PC-9 (cell line): ENCODE measurements around the gene BUB1. TPM values are rescaled to one million over a fixed set of nuclear protein-coding genes. Genes with fewer than 3 reads are reported as not detected.
"Not testable (repeated sequence)": the region's sequence is repeated elsewhere in the genome, so short reads cannot be mapped to it uniquely, and the experiment has no call there.

Experiments used
- BruUV-seq: library from RNA; stranded (reverse); fragments of 400-500 nt; replicated peaks from 2 replicates; lab custom pipeline; 2021; lab: Mats Ljungman, UMichigan
- CTCF ChIA-PET: fragments of 300-600 bp; sonication (Branson Sonifier 250); formaldehyde crosslinking; loops from one replicate; lab custom pipeline; 2022; ENCODE audit warnings: antibody characterized with exemption; lab: Charles Lee
- POLR2A ChIA-PET: fragments of 300-600 bp; sonication (Branson Sonifier 250); formaldehyde crosslinking; loops from one replicate; lab custom pipeline; 2022; ENCODE audit warnings: antibody characterized with exemption; ENCODE audit not compliant: unreplicated experiment; lab: Charles Lee
- DNase-seq, 2 experiments: peaks; one replicate each; pipeline versions ENCODE4 v3.0.0 to v3.0.0-alpha.2; 2015 to 2022; ENCODE audit warnings: mixed read lengths in 1 of 2
- H2AFZ ChIP-seq: fragments of 200-600 bp; sonication (generic); 2 replicates; pipeline ENCODE4 v1.8.1; 2017; ENCODE audit warnings: antibody characterized with exemption
- H3F3A ChIP-seq: fragments of 200-600 bp; sonication (generic); 2 replicates; pipeline ENCODE4 v1.8.1; 2017; ENCODE audit warnings: antibody characterized with exemption, mild to moderate bottlenecking, low read depth; ENCODE audit not compliant: insufficient read depth
- H3K27ac ChIP-seq: fragments of 200-600 bp; sonication (generic); 2 replicates; pipeline ENCODE4 v1.6.1; 2016; ENCODE audit warnings: mixed run types
- H3K27me3 ChIP-seq: fragments of 200-600 bp; sonication (generic); 2 replicates; pipeline ENCODE4 v1.6.1; 2016; ENCODE audit warnings: low read depth, mixed run types; ENCODE audit not compliant: insufficient read depth
- H3K36me3 ChIP-seq: fragments of 200-600 bp; sonication (generic); 2 replicates; pipeline ENCODE4 v1.6.1; 2016; ENCODE audit warnings: low read depth, mixed run types
- H3K4me1 ChIP-seq: fragments of 200-600 bp; sonication (generic); replicated peaks from 2 replicates; pipeline ENCODE4 v1.6.1; 2016; ENCODE audit warnings: mixed run types; ENCODE audit not compliant: insufficient read depth
- H3K4me2 ChIP-seq: fragments of 200-600 bp; sonication (generic); 2 replicates; pipeline ENCODE4 v1.6.1; 2017; ENCODE audit warnings: mixed run types
- H3K4me3 ChIP-seq: fragments of 200-600 bp; sonication (generic); 2 replicates; pipeline ENCODE4 v1.6.1; 2016; ENCODE audit warnings: mixed run types
- H3K79me2 ChIP-seq: fragments of 200-600 bp; sonication (generic); 2 replicates; pipeline ENCODE4 v1.6.1; 2017; ENCODE audit warnings: low read depth, mixed run types
- H3K9me2 ChIP-seq: fragments of 200-600 bp; sonication (generic); 2 replicates; pipeline ENCODE4 v1.8.1; 2017; ENCODE audit warnings: mild to moderate bottlenecking; ENCODE audit not compliant: insufficient read depth
- H3K9me3 ChIP-seq: fragments of 200-600 bp; sonication (generic); 2 replicates; pipeline ENCODE4 v1.8.1; 2016; ENCODE audit warnings: low read depth; ENCODE audit not compliant: insufficient read depth
- H4K20me1 ChIP-seq: fragments of 200-600 bp; sonication (generic); 2 replicates; pipeline ENCODE4 v1.8.1; 2017; ENCODE audit not compliant: insufficient read depth
- CTCF ChIP-seq: fragments of 200-600 bp; sonication (generic); conservative IDR thresholded peaks from 2 replicates; pipeline ENCODE4 v1.6.1; 2017; ENCODE audit warnings: mixed run types, antibody characterized with exemption, mild to moderate bottlenecking, moderate library complexity
- EZH2 ChIP-seq: fragments of 200-600 bp; sonication (generic); IDR thresholded peaks from 2 replicates; pipeline ENCODE4 v1.8.0; 2017; ENCODE audit warnings: antibody characterized with exemption, low read depth
- intact Hi-C: fragments of 100-400 bp; cut with micrococcal nuclease; formaldehyde crosslinking; loops from one replicate; pipeline ENCODE4 v1.10.0; 2022; ENCODE audit not compliant: unreplicated experiment
- total RNA-seq: library from RNA; stranded (reverse); gene quantifications from 2 replicates; pipeline ENCODE4 v1.2.3, GENCODE V29; 2021

BUB1 gene
- total RNA-seq, 1 experiment from 2014 or later: 74.6 TPM

- H3K9me3 ChIP-seq: no peaks in the 10 kb centered on the region
- H3K79me2 ChIP-seq: no peaks in the 10 kb centered on the region
- no peaks in the 10 kb centered on the region for H3K27me3 ChIP-seq
- H3K36me3 ChIP-seq: no peaks in the 10 kb centered on the region
- H3K4me3 ChIP-seq: no peak overlapping the region
- intact Hi-C loops: no loop called here
- CTCF ChIA-PET: no interaction called here
- H3F3A ChIP-seq: no peaks in the 10 kb centered on the region
- H4K20me1 ChIP-seq: no peaks in the 10 kb centered on the region
- peaks cover 9% of the 10 kb centered on the region; the same call in 1 of the 2 replicates for H3K9me2 ChIP-seq
- no peak overlapping the region for H2AFZ ChIP-seq
- H3K27ac ChIP-seq: no peak overlapping the region
- no peak overlapping the region for H3K4me2 ChIP-seq
- no TSS peak for BruUV-seq
- DNase-seq: no peak
- TF ChIP-seq EZH2: no peak
- TF ChIP-seq CTCF: no peak
- no peaks in the 10 kb centered on the region for H3K4me1 ChIP-seq
- POLR2A ChIA-PET: no interaction called here
Observed at GRCh38 chr2:110702514-110703380, 24.9 kb upstream of the BUB1 start.

DNA sequence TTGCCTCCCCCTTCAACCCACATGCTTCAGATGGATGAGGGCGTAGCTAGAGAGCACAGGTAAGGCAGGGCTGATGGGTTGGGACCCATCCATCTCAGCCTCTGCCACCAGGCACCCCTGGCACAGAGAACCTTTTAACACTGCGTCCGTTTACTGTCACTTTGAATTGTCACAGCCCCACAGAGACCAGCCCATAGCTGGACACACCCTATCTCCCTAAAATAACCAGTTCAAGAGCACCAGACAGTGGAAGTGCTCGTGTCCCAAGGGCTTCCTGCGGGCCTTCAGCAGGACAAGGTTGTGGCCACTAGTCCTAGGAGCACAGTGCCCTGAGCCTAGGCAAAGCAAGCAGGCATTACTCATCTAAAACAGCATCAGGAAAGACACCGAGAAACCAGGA, 20.4 kb upstream of the BUB1 start:
- H3K4me3 ChIP-seq, H4K20me1 ChIP-seq, H3K4me1 ChIP-seq, intact Hi-C loops, H3K27ac ChIP-seq, H3F3A ChIP-seq, POLR2A ChIA-PET, H3K27me3 ChIP-seq, H3K4me2 ChIP-seq, CTCF ChIA-PET, H3K9me2 ChIP-seq, H3K9me3 ChIP-seq, H3K79me2 ChIP-seq, H2AFZ ChIP-seq, H3K36me3 ChIP-seq, BruUV-seq, DNase-seq: not testable (repeated sequence)

DNA sequence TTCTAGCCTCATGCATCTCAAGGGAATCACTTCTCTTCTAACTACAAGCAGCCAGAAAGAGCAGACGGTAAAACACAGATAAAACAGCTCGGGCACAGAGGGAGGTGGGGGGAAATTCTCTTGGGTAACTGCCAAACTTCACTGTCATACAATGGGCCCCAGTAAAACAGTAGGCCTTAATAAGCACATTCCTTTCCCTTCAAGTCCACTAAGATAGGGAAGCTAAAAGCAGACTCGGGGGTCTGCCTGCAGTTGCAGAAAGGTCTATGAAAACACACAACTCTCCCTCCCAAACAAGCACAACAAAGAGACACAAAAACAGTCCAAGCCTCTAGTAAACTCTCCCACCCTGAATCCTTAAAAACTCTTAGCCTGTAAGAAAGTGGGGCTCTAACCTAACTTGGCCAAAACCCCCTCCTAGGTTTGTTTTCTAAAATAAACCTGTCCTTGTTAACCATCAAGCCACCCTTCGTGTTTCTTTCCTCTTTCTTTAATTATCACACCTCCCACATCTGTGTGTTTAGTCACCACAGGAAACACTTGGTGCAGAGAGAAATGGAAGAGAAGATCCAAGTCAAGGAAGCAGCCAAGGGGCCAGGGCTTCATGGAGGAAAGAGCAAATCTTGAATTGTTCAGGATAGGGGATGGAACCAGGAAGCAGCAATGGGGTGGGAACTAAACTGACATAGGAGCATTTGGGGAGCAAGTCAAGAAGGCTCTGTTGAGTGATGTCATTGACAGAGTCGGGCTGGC, 17.5 kb upstream of the BUB1 start:
- H3K9me2 ChIP-seq, H3K4me2 ChIP-seq, H2AFZ ChIP-seq, H3K9me3 ChIP-seq, H4K20me1 ChIP-seq, H3K27ac ChIP-seq, H3K4me1 ChIP-seq, BruUV-seq, H3F3A ChIP-seq, intact Hi-C loops, DNase-seq, H3K27me3 ChIP-seq, CTCF ChIA-PET, POLR2A ChIA-PET, H3K79me2 ChIP-seq, H3K36me3 ChIP-seq, H3K4me3 ChIP-seq: not testable (repeated sequence)

- Histone ChIP-seq H4K20me1 (no peaks in the 10 kb centered on the region), H3F3A (no peaks in the 10 kb centered on the region), H3K27ac (no peak overlapping the region), H2AFZ (no peak overlapping the region), H3K27me3 (no peaks in the 10 kb centered on the region), H3K9me3 (peaks cover 3% of the 10 kb centered on the region; the same call in 1 of the 2 replicates), H3K79me2 (no peaks in the 10 kb centered on the region), H3K4me3 (no peak overlapping the region), H3K36me3 (no peaks in the 10 kb centered on the region), H3K9me2 (no peaks in the 10 kb centered on the region), H3K4me1 (no peaks in the 10 kb centered on the region; the same call in 1 of the 2 replicates), H3K4me2 (no peak overlapping the region)
- no peak for TF ChIP-seq CTCF
- no peak for TF ChIP-seq EZH2
- DNase-seq: no peak
- BruUV-seq: no TSS peak
- ChIA-PET CTCF (no interaction called here), POLR2A (no interaction called here)
- intact Hi-C loops: no loop called here
Observed at GRCh38 chr2:110691612-110692258, 13.9 kb upstream of the BUB1 start.
